GM12873 (cell line): ENCODE results near the gene HSD17B1.

ENCODE experiments used
- TF ChIP-seq, protein P1 (sequence below): IDR thresholded peaks from 2 replicates; pipeline ENCODE4 v1.5.1; 2012; ENCODE audit warnings: low read depth, mild to moderate bottlenecking, moderate library complexity, low read length, control low read depth; ENCODE audit not compliant: insufficient read depth; ENCODE audit errors: missing control alignments

Gene HSD17B1

GRCh38 chr17:42577532-42578281 lies 25.0 kb downstream of the HSD17B1 start, which contains the start of gene PSMC3IP:
Gene PSMC3IP (minus strand): TSS chr17:42577729. CDS start chr17:42577686, 43 bp downstream.
- TF ChIP-seq, protein P1, sequence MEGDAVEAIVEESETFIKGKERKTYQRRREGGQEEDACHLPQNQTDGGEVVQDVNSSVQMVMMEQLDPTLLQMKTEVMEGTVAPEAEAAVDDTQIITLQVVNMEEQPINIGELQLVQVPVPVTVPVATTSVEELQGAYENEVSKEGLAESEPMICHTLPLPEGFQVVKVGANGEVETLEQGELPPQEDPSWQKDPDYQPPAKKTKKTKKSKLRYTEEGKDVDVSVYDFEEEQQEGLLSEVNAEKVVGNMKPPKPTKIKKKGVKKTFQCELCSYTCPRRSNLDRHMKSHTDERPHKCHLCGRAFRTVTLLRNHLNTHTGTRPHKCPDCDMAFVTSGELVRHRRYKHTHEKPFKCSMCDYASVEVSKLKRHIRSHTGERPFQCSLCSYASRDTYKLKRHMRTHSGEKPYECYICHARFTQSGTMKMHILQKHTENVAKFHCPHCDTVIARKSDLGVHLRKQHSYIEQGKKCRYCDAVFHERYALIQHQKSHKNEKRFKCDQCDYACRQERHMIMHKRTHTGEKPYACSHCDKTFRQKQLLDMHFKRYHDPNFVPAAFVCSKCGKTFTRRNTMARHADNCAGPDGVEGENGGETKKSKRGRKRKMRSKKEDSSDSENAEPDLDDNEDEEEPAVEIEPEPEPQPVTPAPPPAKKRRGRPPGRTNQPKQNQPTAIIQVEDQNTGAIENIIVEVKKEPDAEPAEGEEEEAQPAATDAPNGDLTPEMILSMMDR, result peak; percentile 67

DNA sequence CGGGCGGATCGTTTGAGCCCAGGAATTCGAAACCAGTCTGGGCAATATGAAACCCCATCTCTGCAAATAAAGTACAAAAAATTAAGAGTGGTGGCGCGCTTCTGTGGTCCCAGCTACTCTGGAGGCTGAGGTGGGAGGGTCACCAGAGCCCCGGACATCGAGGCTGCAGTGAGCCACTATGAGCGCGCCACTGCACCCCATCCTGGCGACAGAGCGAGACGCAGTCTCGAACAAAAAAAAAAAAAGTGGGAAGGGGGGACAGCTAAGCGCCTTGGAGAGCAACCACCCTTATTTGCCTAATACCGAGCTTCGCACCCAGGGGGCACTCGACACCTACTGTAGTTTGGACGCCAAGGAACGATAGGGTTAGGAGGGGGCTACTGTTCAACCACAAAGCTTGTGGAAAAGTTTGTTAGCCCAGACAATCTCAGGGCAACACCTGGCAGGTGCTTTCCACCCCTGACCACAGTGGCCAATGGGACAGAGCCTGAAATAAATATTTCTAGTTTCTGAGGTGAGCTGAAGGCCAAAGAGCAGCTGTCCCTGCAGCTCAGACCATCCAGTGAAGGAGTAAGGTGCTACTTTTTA lies 25.7 kb downstream of the HSD17B1 start:
- TF ChIP-seq, protein P1, result peak; percentile 88

DNA sequence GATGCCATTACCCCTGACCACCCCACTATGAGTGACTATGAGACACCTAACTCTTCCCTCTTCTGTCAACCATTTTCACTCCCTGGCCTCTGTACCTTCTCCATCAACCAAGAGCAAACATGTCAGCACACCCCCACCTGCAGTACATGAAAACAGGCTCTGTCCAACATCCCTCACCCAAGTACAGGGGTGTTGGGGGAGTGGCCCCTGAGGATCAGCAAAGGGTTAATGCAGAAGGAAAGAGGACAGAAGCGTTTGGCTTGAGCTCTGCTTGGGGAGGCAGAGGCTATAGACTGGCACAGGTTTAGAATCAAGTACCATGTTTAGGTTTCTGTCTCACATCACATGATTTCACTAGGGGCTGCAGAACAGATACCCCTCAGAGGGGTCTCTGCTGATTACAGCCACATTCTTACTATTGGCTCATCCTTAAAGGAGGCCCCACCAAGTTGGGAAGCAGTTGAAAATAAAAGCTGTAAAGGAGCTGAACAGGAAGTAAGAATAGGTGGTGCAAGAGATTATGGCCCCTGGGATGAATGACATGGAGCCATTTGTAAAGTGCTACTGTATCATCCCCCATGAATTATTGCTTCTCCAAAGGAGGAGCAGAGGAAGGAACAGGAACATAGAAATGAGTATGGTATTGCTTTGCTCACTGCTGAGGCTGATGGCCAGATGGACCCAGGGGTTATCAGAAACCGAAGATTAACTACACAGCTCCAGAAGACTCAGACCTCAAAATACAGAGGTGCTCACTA lies 27.2 kb downstream of the HSD17B1 start:
- TF ChIP-seq, protein P1, result no peak

GRCh38 chr17:42581744-42582270 lies 29.1 kb downstream of the HSD17B1 start:
- TF ChIP-seq, protein P1, result no peak

- TF ChIP-seq, protein P1, result no peak
These were observed 32.2 kb downstream of the HSD17B1 start for GRCh38 chr17:42584880-42585279.

- TF ChIP-seq, protein P1, result no peak
These were observed 32.6 kb downstream of the HSD17B1 start for GRCh38 chr17:42585353-42585752.

- TF ChIP-seq, protein P1, result no peak
These were observed 33.9 kb downstream of the HSD17B1 start for GRCh38 chr17:42586514-42587230.
